Body of pancreas (tissue), 4 donors: ENCODE data around the gene STX2.

Experiments
- POLR2A ChIP-seq, 3 donors: fragments of 450-650 bp; IDR thresholded peaks; one replicate each; pipeline ENCODE4 v1.6.1; 2016; ENCODE audit warnings: antibody characterized with exemption in 3 of 3, mild to moderate bottlenecking in 2 of 3
- TF ChIP-seq, protein P1 (sequence below), 7 experiments: fragments of 450-650 bp in 4 of 7; fragments of 200-600 bp in 3 of 7; sonication (generic) in 3 of 7; IDR thresholded peaks; one replicate each; pipeline ENCODE4 v1.5.1; 2016 to 2019; ENCODE audit warnings: antibody characterized with exemption in 7 of 7

DNA sequence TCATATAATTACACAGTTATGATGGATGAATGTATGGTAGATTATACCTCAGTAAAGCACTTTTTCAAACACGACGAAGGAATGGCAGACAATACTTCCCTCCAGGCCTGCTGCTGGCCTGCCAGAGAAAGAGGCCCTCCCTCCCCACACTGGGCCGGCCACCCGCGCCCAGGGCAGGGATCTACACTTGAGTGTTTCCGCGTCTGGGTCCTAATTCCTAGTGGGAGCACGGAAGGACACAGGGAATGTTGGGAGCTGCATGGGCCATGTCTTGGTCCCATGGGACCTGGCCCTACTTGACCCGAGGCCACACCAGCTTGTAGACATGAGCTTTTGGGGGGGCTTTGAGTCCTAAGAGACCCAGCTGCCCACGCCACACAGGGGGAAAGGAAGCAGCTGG lies 52.0 kb downstream of the STX2 start:
- TF ChIP-seq, protein P1, sequence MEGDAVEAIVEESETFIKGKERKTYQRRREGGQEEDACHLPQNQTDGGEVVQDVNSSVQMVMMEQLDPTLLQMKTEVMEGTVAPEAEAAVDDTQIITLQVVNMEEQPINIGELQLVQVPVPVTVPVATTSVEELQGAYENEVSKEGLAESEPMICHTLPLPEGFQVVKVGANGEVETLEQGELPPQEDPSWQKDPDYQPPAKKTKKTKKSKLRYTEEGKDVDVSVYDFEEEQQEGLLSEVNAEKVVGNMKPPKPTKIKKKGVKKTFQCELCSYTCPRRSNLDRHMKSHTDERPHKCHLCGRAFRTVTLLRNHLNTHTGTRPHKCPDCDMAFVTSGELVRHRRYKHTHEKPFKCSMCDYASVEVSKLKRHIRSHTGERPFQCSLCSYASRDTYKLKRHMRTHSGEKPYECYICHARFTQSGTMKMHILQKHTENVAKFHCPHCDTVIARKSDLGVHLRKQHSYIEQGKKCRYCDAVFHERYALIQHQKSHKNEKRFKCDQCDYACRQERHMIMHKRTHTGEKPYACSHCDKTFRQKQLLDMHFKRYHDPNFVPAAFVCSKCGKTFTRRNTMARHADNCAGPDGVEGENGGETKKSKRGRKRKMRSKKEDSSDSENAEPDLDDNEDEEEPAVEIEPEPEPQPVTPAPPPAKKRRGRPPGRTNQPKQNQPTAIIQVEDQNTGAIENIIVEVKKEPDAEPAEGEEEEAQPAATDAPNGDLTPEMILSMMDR (IDR thresholded peaks at IDR 0.05) = no peak
- TF ChIP-seq POLR2A (IDR thresholded peaks at IDR 0.05) = no peak
